ENCODE data around the gene TRAPPC14. TPM values are rescaled to one million over a fixed set of nuclear protein-coding genes. Genes with fewer than 3 reads are reported as not detected.

Gene TRAPPC14
- total and polyA plus RNA-seq, 10 of the 15 experiments (the other 5 are each of a cell fraction or from before 2014, with no cell fraction given): 0.21 to 24.7 (median 7.5) TPM

- Histone ChIP-seq H3K9ac (ENCODE audit: control insufficient read depth, insufficient read depth, low read length) (no peak overlapping the region), H3K4me2 (ENCODE audit: control insufficient read depth, insufficient read depth) (no peak overlapping the region), H3K27ac (ENCODE audit: control insufficient read depth, insufficient read depth) (no peak overlapping the region), H3K36me3 (ENCODE audit: control insufficient read depth in 2 of 2, insufficient read depth in 2 of 2, low read length in 1 of 2) (no peaks in the 10 kb centered on the region), H3K79me2 (ENCODE audit: control insufficient read depth, insufficient read depth, low read length) (no peaks in the 10 kb centered on the region), H2AFZ (ENCODE audit: control insufficient read depth, low read depth, low read length) (peak overlapping the region; percentile 54), H4K20me1 (ENCODE audit: control insufficient read depth, insufficient read depth) (no peaks in the 10 kb centered on the region), H3K9me3 (replicated peaks; ENCODE audit: control insufficient read depth, insufficient read depth, low read length) (no peaks in the 10 kb centered on the region; the same call in 2 of the 3 replicates), H3K4me1 (ENCODE audit: control insufficient read depth, insufficient read depth, low read length) (peaks cover 14% of the 10 kb centered on the region), H3K27me3 (replicated peaks in 1 of 2; ENCODE audit: control insufficient read depth in 2 of 2, insufficient read depth in 2 of 2, low read length in 1 of 2) (no peaks in the 10 kb centered on the region), H3K4me3 (no peak overlapping the region)
- peak; percentile 59 for ATAC-seq
- ChIA-PET POLR2A (interaction anchor here (0.7 to 1.6 kb wide), 2 partner anchors 17 to 26 kb away, joined by 4 to 6 read pairs; partner anchors contain the start of gene TRAPPC14), RAD21 (ENCODE audit: unreplicated experiment) (interaction anchor here (0.8 to 2.0 kb wide), 3 partner anchors 9 to 266 kb away, joined by 3 to 5 read pairs (median 4); no protein-coding TSS in a partner anchor), CTCF (interaction anchor here (1.2 to 3.4 kb wide), 5 partner anchors 10 to 233 kb away, joined by 3 to 16 read pairs (median 6); no protein-coding TSS in a partner anchor), SMC1A (ENCODE audit: uncharacterized antibody, unreplicated experiment) (interaction anchor here (1.0 to 1.7 kb wide), 5 partner anchors 8 to 266 kb away, joined by 3 to 6 read pairs (median 4); no protein-coding TSS in a partner anchor)
- intact Hi-C loops (cut with micrococcal nuclease; ENCODE audit: unreplicated experiment): no loop called here
- no peak for TF ChIP-seq TCF7 (IDR thresholded peaks at IDR 0.05; ENCODE audit: borderline replicate concordance)
- no peak for TF ChIP-seq MAX (IDR thresholded peaks at IDR 0.05; ENCODE audit: low read depth, low read length)
- no peak for TF ChIP-seq NFYA (IDR thresholded peaks at IDR 0.05; ENCODE audit: borderline replicate concordance, low read depth, low read length)
- no peak for TF ChIP-seq WRNIP1 (IDR thresholded peaks at IDR 0.05; ENCODE audit: borderline replicate concordance, low read depth, low read length)
- no peak for TF ChIP-seq SMAD1 (IDR thresholded peaks at IDR 0.05; ENCODE audit: low read depth, partially characterized antibody)
- TF ChIP-seq ZNF687 (IDR thresholded peaks at IDR 0.05): no peak
- TF ChIP-seq MTA3 (IDR thresholded peaks at IDR 0.05; ENCODE audit: borderline replicate concordance, low read length): no peak
- TF ChIP-seq JUNB (IDR thresholded peaks at IDR 0.05): no peak
- no peak for DNase-seq (ENCODE audit: low read depth, low spot score)
- in situ Hi-C loops (cut with MboI): no loop called here
- WGBS (ENCODE audit: insufficient coverage, insufficient replicate concordance, low lambda C conversion rate, missing lambda C conversion rate): 30% methylated on average over 3 of the region's 3 CpGs
- no peak for FAIRE-seq
- no TSS peak for BruUV-seq (replicated peaks)
Observed at GRCh38 chr7:100141555-100141949, 17.0 kb downstream of the TRAPPC14 start.

Measured in GM12878 (cell line).